B cell (primary cell): ENCODE measurements around the gene DYNLT2B. TPM values are rescaled to one million over a fixed set of nuclear protein-coding genes. Genes with fewer than 3 reads are reported as not detected.

Experiments
- ATAC-seq: fragments of 200-7000 bp; cut with Tn5 transposase; one replicate; pipeline ENCODE4 v1.10.0; 2021; ENCODE audit warnings: low read depth, mild to moderate bottlenecking, moderate number of reproducible peaks, moderate library complexity
- CTCF ChIA-PET: fragments of 350-600 bp; sonication (Branson Sonifier 250); formaldehyde crosslinking; loops from one replicate; lab custom pipeline; 2021; ENCODE audit warnings: antibody characterized with exemption, inconsistent platforms; lab: Charles Lee
- POLR2A ChIA-PET: fragments of 350-600 bp; sonication (Branson Sonifier 250); formaldehyde crosslinking; loops from one replicate; lab custom pipeline; 2021; ENCODE audit warnings: antibody characterized with exemption; lab: Charles Lee
- DNase-seq: peaks from one replicate; pipeline ENCODE4 v3.0.0; 2013
- H2AFZ ChIP-seq: 2 replicates; pipeline ENCODE4 v1.6.1; 2012; ENCODE audit warnings: mild to moderate bottlenecking, low read depth, low read length; ENCODE audit not compliant: insufficient read depth, poor library complexity, severe bottlenecking
- H3K27ac ChIP-seq, 2 donors: 1 replicate in 1 of 2; 2 replicates in 1 of 2; pipeline ENCODE4 v1.5.1; 2012 to 2013; ENCODE audit warnings: low read length in 2 of 2, mild to moderate bottlenecking in 2 of 2, moderate library complexity in 1 of 2
- H3K27me3 ChIP-seq, 4 experiments: fragments of 200-600 bp in 1 of 4; sonication (generic) in 1 of 4; replicated peaks in 1 of 4; 1 replicate in 2 of 4; 2 replicates in 2 of 4; pipeline versions ENCODE4 v1.6.1 to v1.7.0; 2013 to 2016; ENCODE audit warnings: low read length in 3 of 4, mild to moderate bottlenecking in 2 of 4, mixed read lengths in 1 of 4, moderate library complexity in 1 of 4; ENCODE audit not compliant: insufficient read depth in 4 of 4, control insufficient read depth in 3 of 4; ENCODE audit errors: control extremely low read depth in 1 of 4
- H3K36me3 ChIP-seq, 2 experiments: replicated peaks in 1 of 2; 1 replicate in 1 of 2; 2 replicates in 1 of 2; pipeline versions ENCODE4 v1.6.1 to v1.7.1; 2013; ENCODE audit warnings: low read length in 1 of 2; ENCODE audit not compliant: insufficient read depth in 2 of 2, control insufficient read depth in 1 of 2; ENCODE audit errors: control extremely low read depth in 1 of 2, extremely low read depth in 1 of 2
- H3K4me1 ChIP-seq, 2 donors: fragments of 200-600 bp in 1 of 2; sonication (generic) in 1 of 2; 1 replicate in 1 of 2; 2 replicates in 1 of 2; pipeline versions ENCODE4 v1.5.1 to v1.6.1; 2013 to 2017; ENCODE audit warnings: low read length in 2 of 2; ENCODE audit not compliant: control insufficient read depth in 2 of 2, insufficient read depth in 2 of 2
- H3K4me2 ChIP-seq: replicated peaks from 2 replicates; pipeline ENCODE3; 2012; ENCODE audit warnings: mild to moderate bottlenecking, low read depth, low read length; ENCODE audit not compliant: poor library complexity, severe bottlenecking
- H3K4me3 ChIP-seq, 5 experiments: fragments of 200-600 bp in 1 of 5; sonication (generic) in 1 of 5; 1 replicate in 3 of 5; 2 replicates in 2 of 5; pipeline versions ENCODE4 v1.5.1 to v1.7.0; 2011 to 2016; ENCODE audit warnings: low read length in 4 of 5, mild to moderate bottlenecking in 4 of 5, low read depth in 2 of 5, control low read depth in 1 of 5, moderate library complexity in 1 of 5; ENCODE audit not compliant: insufficient read depth in 1 of 5; ENCODE audit errors: control extremely low read depth in 1 of 5, extremely low read depth in 1 of 5
- H3K79me2 ChIP-seq: fragments of 200-600 bp; sonication (generic); one replicate; pipeline ENCODE4 v1.6.0; 2016; ENCODE audit warnings: low read length; ENCODE audit not compliant: control insufficient read depth, insufficient read depth
- H3K9ac ChIP-seq: fragments of 200-600 bp; sonication (generic); 2 replicates; pipeline ENCODE4 v1.6.1; 2017; ENCODE audit warnings: mild to moderate bottlenecking, low read length, moderate library complexity
- H3K9me3 ChIP-seq, 3 donors: one replicate each; pipeline versions ENCODE4 v1.6.1 to v1.7.1; 2013; ENCODE audit warnings: low read length in 2 of 3; ENCODE audit not compliant: control insufficient read depth in 2 of 3, insufficient read depth in 1 of 3; ENCODE audit errors: control extremely low read depth in 1 of 3
- H4K20me1 ChIP-seq: 2 replicates; pipeline ENCODE4 v1.6.0; 2012; ENCODE audit warnings: mild to moderate bottlenecking, low read length; ENCODE audit not compliant: insufficient read depth, control insufficient read depth, poor library complexity, severe bottlenecking
- H3K27ac Mint-ChIP-seq: one replicate; pipeline ENCODE4 v1.8.0; 2021; ENCODE audit warnings: mixed read lengths
- H3K27me3 Mint-ChIP-seq: one replicate; pipeline ENCODE4 v1.8.0; 2021; ENCODE audit warnings: mixed read lengths
- H3K4me1 Mint-ChIP-seq: one replicate; pipeline ENCODE4 v1.8.0; 2021; ENCODE audit warnings: mixed read lengths
- H3K4me3 Mint-ChIP-seq: one replicate; pipeline ENCODE4 v1.8.0; 2021; ENCODE audit warnings: mixed read lengths
- H3K9me3 Mint-ChIP-seq: one replicate; pipeline ENCODE4 v1.8.0; 2022; ENCODE audit warnings: mixed read lengths; ENCODE audit not compliant: insufficient read depth
- EZH2 ChIP-seq: IDR thresholded peaks from 2 replicates; pipeline ENCODE4 v1.6.1; 2012; ENCODE audit warnings: borderline replicate concordance, low read depth, mild to moderate bottlenecking, moderate library complexity, low read length; ENCODE audit not compliant: insufficient read depth, poor library complexity, severe bottlenecking
- WGBS: methylation state at CpG from one replicate; pipeline ENCODE4 v1.1.5; 2013; ENCODE audit warnings: missing lambda C conversion rate; ENCODE audit not compliant: insufficient coverage; 5-methylcytosine and 5-hydroxymethylcytosine counted together
- intact Hi-C: fragments of 100-400 bp; cut with micrococcal nuclease; formaldehyde crosslinking; loops from one replicate; pipeline ENCODE4 v1.10.0; 2022
- polyA plus RNA-seq: library from polyadenylated mRNA; depleted of rRNA; stranded (reverse); fragments of >200 nt; gene quantifications from 2 replicates; pipeline ENCODE4 v1.2.3, GENCODE V29; 2012
- total RNA-seq, 2 donors: library from RNA; stranded (reverse); fragments of 120-200 nt in 1 of 2; gene quantifications; 1 replicate in 1 of 2; 2 replicates in 1 of 2; pipeline versions ENCODE4 v1.2.3 to v1.2.4, GENCODE V29; 2013 to 2022
- TF ChIP-seq, protein P1 (sequence below): fragments of 200-600 bp; IDR thresholded peaks from one replicate; pipeline ENCODE4 v1.8.0; 2022; ENCODE audit warnings: antibody characterized with exemption, mild to moderate bottlenecking

DYNLT2B gene
- total and polyA plus RNA-seq, 2 donors (not counting 1 experiment from before 2014, with no cell fraction given) = 5.2 to 6.5 TPM

DNA sequence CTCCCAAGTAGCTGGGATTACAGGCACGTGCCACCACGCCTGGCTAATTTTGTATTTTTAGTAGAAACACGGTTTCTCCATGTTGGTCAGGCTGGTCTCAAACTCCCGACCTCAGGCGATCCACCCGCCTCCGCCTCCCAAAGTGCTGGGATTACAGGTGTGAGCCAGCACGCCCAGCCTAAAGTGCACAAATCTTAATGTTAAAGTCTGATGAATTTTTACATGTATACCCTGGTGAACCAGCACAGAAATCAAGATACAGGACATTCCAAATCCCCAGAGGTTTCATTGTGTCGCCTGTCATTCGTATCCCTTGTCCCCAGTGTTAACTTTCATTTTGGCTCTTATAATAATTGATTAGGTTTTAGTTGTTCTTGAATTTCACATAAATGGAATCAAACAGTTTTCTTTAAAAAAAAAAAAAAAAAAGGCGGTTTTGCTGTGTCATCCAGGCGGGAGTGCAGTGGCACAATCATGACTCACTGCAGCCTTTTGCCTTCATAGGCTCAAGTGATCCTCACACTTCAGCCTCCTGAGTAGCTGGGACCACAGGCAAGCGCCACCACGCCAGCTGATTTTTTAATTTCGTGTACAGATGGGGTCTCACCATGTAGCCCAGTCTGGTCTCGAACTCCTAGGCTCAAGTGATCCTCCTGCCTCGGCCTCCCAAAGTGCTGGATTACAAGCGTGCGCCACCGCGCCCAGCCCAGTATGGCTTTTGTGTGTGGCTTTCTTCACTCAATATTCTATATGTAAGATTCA, 21.6 kb upstream of the DYNLT2B start:
- H3K9ac ChIP-seq = no peak overlapping the region
- H3K4me3 Mint-ChIP-seq = no peak overlapping the region
- no peaks in the 10 kb centered on the region for H3K79me2 ChIP-seq
- H3K27me3 ChIP-seq = no peaks in the 10 kb centered on the region
- H3K4me2 ChIP-seq = no peak overlapping the region
- intact Hi-C loops = no loop called here
- H3K4me3 ChIP-seq = no peak overlapping the region
- peaks cover 3% of the 10 kb centered on the region for H3K4me1 Mint-ChIP-seq
- ATAC-seq = no peak
- no peaks in the 10 kb centered on the region for H4K20me1 ChIP-seq
- H3K27ac ChIP-seq = no peak overlapping the region
- ChIA-PET CTCF (interaction anchor here (0.6 kb wide), 1 partner anchor 241 kb away, joined by 3 read pairs; no protein-coding TSS in a partner anchor), POLR2A (no interaction called here)
- H3K9me3 ChIP-seq = peaks cover 0 to 9% (median 0%) of the 10 kb centered on the region in 3 donors
- no peak for DNase-seq
- no peak for TF ChIP-seq EZH2
- TF ChIP-seq, protein P1, sequence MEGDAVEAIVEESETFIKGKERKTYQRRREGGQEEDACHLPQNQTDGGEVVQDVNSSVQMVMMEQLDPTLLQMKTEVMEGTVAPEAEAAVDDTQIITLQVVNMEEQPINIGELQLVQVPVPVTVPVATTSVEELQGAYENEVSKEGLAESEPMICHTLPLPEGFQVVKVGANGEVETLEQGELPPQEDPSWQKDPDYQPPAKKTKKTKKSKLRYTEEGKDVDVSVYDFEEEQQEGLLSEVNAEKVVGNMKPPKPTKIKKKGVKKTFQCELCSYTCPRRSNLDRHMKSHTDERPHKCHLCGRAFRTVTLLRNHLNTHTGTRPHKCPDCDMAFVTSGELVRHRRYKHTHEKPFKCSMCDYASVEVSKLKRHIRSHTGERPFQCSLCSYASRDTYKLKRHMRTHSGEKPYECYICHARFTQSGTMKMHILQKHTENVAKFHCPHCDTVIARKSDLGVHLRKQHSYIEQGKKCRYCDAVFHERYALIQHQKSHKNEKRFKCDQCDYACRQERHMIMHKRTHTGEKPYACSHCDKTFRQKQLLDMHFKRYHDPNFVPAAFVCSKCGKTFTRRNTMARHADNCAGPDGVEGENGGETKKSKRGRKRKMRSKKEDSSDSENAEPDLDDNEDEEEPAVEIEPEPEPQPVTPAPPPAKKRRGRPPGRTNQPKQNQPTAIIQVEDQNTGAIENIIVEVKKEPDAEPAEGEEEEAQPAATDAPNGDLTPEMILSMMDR = no peak
- H2AFZ ChIP-seq = no peak overlapping the region
- no peak overlapping the region for H3K27ac Mint-ChIP-seq
- H3K36me3 ChIP-seq = no peaks in the 10 kb centered on the region
- WGBS = 90% methylated on average over 12 of the region's 21 CpGs
- H3K27me3 Mint-ChIP-seq = peaks cover 4% of the 10 kb centered on the region
- peaks cover 4% of the 10 kb centered on the region in 2 donors for H3K4me1 ChIP-seq
- H3K9me3 Mint-ChIP-seq = no peaks in the 10 kb centered on the region

DNA sequence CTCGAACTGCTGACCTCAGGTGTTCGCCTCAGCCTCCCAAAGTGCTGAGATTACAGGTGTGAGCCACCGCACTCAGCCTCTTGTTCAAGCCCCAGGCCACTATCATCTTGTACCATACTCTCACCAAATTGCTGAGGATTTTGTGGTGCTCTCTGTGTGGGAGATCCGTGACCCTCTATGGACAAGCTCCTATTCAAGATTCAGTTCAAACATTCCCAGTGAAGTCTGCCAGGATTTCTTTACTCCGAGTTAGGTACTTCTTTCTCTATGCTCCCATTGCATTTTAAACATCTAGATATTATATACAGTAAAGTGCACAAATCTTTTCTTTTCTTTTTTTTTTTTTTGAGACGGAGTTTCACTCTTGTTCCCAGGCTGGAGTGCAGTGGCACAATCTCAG, 21.0 kb upstream of the DYNLT2B start:
- Histone ChIP-seq H3K27ac (no peak overlapping the region), H3K79me2 (no peaks in the 10 kb centered on the region), H3K9me3 (peaks cover 0 to 9% (median 0%) of the 10 kb centered on the region in 3 donors), H3K9ac (no peak overlapping the region), H3K4me2 (no peak overlapping the region), H2AFZ (no peak overlapping the region), H4K20me1 (no peaks in the 10 kb centered on the region), H3K36me3 (no peaks in the 10 kb centered on the region), H3K4me3 (no peak overlapping the region), H3K27me3 (no peaks in the 10 kb centered on the region), H3K4me1 (no peaks in the 10 kb centered on the region)
- no peaks in the 10 kb centered on the region for H3K9me3 Mint-ChIP-seq
- intact Hi-C loops = no loop called here
- H3K4me1 Mint-ChIP-seq = no peaks in the 10 kb centered on the region
- no peak overlapping the region for H3K4me3 Mint-ChIP-seq
- TF ChIP-seq, protein P1 = no peak
- DNase-seq (no peak), ATAC-seq (no peak)
- ChIA-PET POLR2A (interaction anchor here (0.7 kb wide), 1 partner anchor 257 kb away, joined by 3 read pairs; no protein-coding TSS in a partner anchor), CTCF (interaction anchor here (0.6 kb wide), 1 partner anchor 241 kb away, joined by 3 read pairs; no protein-coding TSS in a partner anchor)
- peaks cover 4% of the 10 kb centered on the region for H3K27me3 Mint-ChIP-seq
- WGBS = 100% methylated on average over 3 of the region's 6 CpGs
- no peak overlapping the region for H3K27ac Mint-ChIP-seq
